Mesenchymal stem cell (in vitro differentiated cells and primary cell): ENCODE data around the gene TPTE.
"Not testable (repeated sequence)": the region's sequence is repeated elsewhere in the genome, so short reads cannot be mapped to it uniquely, and the experiment has no call there.

ENCODE experiments used
- DNase-seq: peaks from one replicate; pipeline ENCODE4 v3.0.0-alpha.2; 2013
- H2AFZ ChIP-seq: one replicate; pipeline ENCODE4 v1.6.1; 2013; ENCODE audit warnings: low read depth, mild to moderate bottlenecking, control low read depth, inconsistent platforms, low read length, moderate library complexity
- H2AK5ac ChIP-seq: 2 replicates; pipeline ENCODE4 v1.6.1; 2013; ENCODE audit warnings: low read length, moderate library complexity, mild to moderate bottlenecking, inconsistent platforms; ENCODE audit not compliant: severe bottlenecking
- H2BK120ac ChIP-seq: one replicate; pipeline ENCODE4 v1.6.1; 2013; ENCODE audit warnings: low read depth, mild to moderate bottlenecking, inconsistent platforms, low read length, moderate library complexity
- H2BK12ac ChIP-seq, 2 experiments: one replicate each; pipeline ENCODE4 v1.6.1; 2013; ENCODE audit warnings: inconsistent platforms in 2 of 2, low read length in 2 of 2, mild to moderate bottlenecking in 2 of 2, moderate library complexity in 2 of 2, control low read depth in 1 of 2
- H2BK15ac ChIP-seq: one replicate; pipeline ENCODE4 v1.6.1; 2013; ENCODE audit warnings: mild to moderate bottlenecking, low read depth, inconsistent platforms; ENCODE audit not compliant: poor library complexity, severe bottlenecking
- H2BK5ac ChIP-seq: 2 replicates; pipeline ENCODE4 v1.6.1; 2013; ENCODE audit warnings: low read depth, mild to moderate bottlenecking, low read length, control low read depth, inconsistent platforms; ENCODE audit not compliant: poor library complexity, severe bottlenecking
- H3K14ac ChIP-seq, 2 experiments: one replicate each; pipeline ENCODE4 v1.6.1; 2013; ENCODE audit warnings: inconsistent platforms in 2 of 2, low read length in 2 of 2, control low read depth in 1 of 2, mild to moderate bottlenecking in 1 of 2, moderate library complexity in 1 of 2
- H3K18ac ChIP-seq, 2 experiments: one replicate each; pipeline ENCODE4 v1.6.1; 2013; ENCODE audit warnings: inconsistent platforms in 2 of 2, low read length in 2 of 2, control low read depth in 1 of 2, low read depth in 1 of 2, mild to moderate bottlenecking in 1 of 2
- H3K23ac ChIP-seq, 2 experiments: one replicate each; pipeline ENCODE4 v1.6.1; 2013; ENCODE audit warnings: inconsistent platforms in 2 of 2, low read length in 2 of 2, mild to moderate bottlenecking in 2 of 2, moderate library complexity in 2 of 2, control low read depth in 1 of 2
- H3K27ac ChIP-seq: 2 replicates; pipeline ENCODE4 v1.5.1; 2013; ENCODE audit warnings: mild to moderate bottlenecking, moderate library complexity, low read length, control low read depth, inconsistent platforms; ENCODE audit not compliant: poor library complexity, severe bottlenecking
- H3K27me3 ChIP-seq, 2 experiments: 2 replicates each; pipeline versions ENCODE4 v1.6.1 to v1.7.0; 2013; ENCODE audit warnings: low read length in 2 of 2, mild to moderate bottlenecking in 2 of 2, moderate library complexity in 2 of 2, control low read depth in 1 of 2, inconsistent platforms in 1 of 2; ENCODE audit not compliant: control insufficient read depth in 1 of 2, insufficient read depth in 1 of 2
- H3K36me3 ChIP-seq, 2 experiments: 2 replicates each; pipeline versions ENCODE4 v1.6.1 to v1.7.0; 2013; ENCODE audit warnings: low read length in 2 of 2, control low read depth in 1 of 2, inconsistent platforms in 1 of 2, low read depth in 1 of 2, mild to moderate bottlenecking in 1 of 2; ENCODE audit not compliant: insufficient read depth in 2 of 2, control insufficient read depth in 1 of 2
- H3K4ac ChIP-seq, 2 experiments: one replicate each; pipeline ENCODE4 v1.6.1; 2013; ENCODE audit warnings: inconsistent platforms in 2 of 2, low read length in 2 of 2, mild to moderate bottlenecking in 2 of 2, moderate library complexity in 2 of 2, control low read depth in 1 of 2, low read depth in 1 of 2
- H3K4me1 ChIP-seq: 2 replicates; pipeline ENCODE4 v1.6.1; 2013; ENCODE audit warnings: low read depth, low read length, control low read depth; ENCODE audit not compliant: control insufficient read depth, insufficient read depth
- H3K4me2 ChIP-seq: 2 replicates; pipeline ENCODE4 v1.6.1; 2013; ENCODE audit warnings: low read length, mild to moderate bottlenecking, inconsistent platforms; ENCODE audit not compliant: poor library complexity, severe bottlenecking
- H3K4me3 ChIP-seq, 2 experiments: 2 replicates each; pipeline versions ENCODE4 v1.5.1 to v1.7.0; 2013; ENCODE audit warnings: low read length in 2 of 2, mild to moderate bottlenecking in 2 of 2, control low read depth in 1 of 2, low read depth in 1 of 2; ENCODE audit not compliant: insufficient read depth in 1 of 2
- H3K79me1 ChIP-seq: replicated peaks from 2 replicates; pipeline ENCODE4 v1.6.1; 2013; ENCODE audit warnings: mild to moderate bottlenecking, control low read depth, low read length, inconsistent platforms; ENCODE audit not compliant: poor library complexity, severe bottlenecking
- H3K9ac ChIP-seq: 2 replicates; pipeline ENCODE4 v1.7.0; 2013; ENCODE audit warnings: mild to moderate bottlenecking, low read length, moderate library complexity
- H3K9me3 ChIP-seq: 2 replicates; pipeline ENCODE4 v1.7.0; 2013; ENCODE audit warnings: mild to moderate bottlenecking, low read length; ENCODE audit not compliant: control insufficient read depth
- H4K8ac ChIP-seq: one replicate; pipeline ENCODE4 v1.6.1; 2013; ENCODE audit warnings: inconsistent platforms, mild to moderate bottlenecking, low read length, moderate library complexity
- H4K91ac ChIP-seq: one replicate; pipeline ENCODE4 v1.6.1; 2013; ENCODE audit warnings: mild to moderate bottlenecking, low read length, inconsistent platforms
- WGBS: methylation state at CpG from one replicate; pipeline ENCODE4 v1.1.7; 2013; ENCODE audit warnings: mixed read lengths; 5-methylcytosine and 5-hydroxymethylcytosine counted together

Gene TPTE

DNA sequence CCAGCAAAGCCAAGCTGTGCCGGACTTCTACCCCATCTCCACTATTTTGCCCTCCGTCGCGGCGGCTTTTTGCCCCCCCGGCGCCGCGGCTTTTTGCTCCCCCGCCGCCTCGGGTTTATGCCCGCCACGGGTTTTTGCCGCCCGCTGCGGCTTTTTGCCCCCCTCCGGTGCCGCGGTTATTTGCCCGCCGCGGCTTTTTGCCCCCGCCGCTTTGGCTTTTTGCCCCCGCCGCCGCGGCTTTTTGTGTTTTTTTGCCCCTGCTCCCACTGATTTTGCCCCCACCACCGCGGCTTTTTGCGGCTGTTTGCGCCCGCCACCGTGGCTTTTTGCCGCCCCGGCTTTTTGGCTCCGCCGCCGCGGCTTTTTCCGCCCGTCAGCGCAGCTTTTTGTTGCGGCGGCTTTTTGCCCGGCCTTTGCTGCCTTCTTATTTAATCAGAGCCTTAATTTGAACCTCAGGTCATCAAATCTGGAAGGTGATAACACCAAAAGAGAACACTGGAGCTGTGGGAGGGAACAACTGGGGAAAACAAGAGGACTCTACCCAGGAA lies 106.0 kb downstream of the TPTE start:
- no peak overlapping the region for H3K4ac ChIP-seq
- no peak overlapping the region for H2BK5ac ChIP-seq
- no peaks in the 10 kb centered on the region for H3K36me3 ChIP-seq
- WGBS, result 85% methylated on average over 47 of the region's 47 CpGs
- no peak overlapping the region for H2BK12ac ChIP-seq
- H3K27ac ChIP-seq, result no peak overlapping the region
- no peak overlapping the region for H3K14ac ChIP-seq
- no peak overlapping the region for H2AFZ ChIP-seq
- DNase-seq, result no peak
- H3K27me3 ChIP-seq, result no peaks in the 10 kb centered on the region
- H3K4me1 ChIP-seq, result no peaks in the 10 kb centered on the region
- H3K4me3 ChIP-seq, result no peak overlapping the region
- H3K23ac ChIP-seq, result no peak overlapping the region
- H3K18ac ChIP-seq, result no peak overlapping the region
- H3K79me1 ChIP-seq, result no peaks in the 10 kb centered on the region
- H2BK120ac ChIP-seq, result no peak overlapping the region
- H4K8ac ChIP-seq, result no peak overlapping the region
- no peak overlapping the region for H3K4me2 ChIP-seq
- peaks cover 11% of the 10 kb centered on the region for H3K9me3 ChIP-seq
- H4K91ac ChIP-seq, result no peak overlapping the region
- no peak overlapping the region for H2AK5ac ChIP-seq
- no peak overlapping the region for H3K9ac ChIP-seq
- no peak overlapping the region for H2BK15ac ChIP-seq

GRCh38 chr21:10629239-10629638 lies 107.9 kb downstream of the TPTE start:
- not testable (repeated sequence) for H3K79me1 ChIP-seq, H3K9ac ChIP-seq, H2BK15ac ChIP-seq, H2AFZ ChIP-seq, H3K36me3 ChIP-seq, H4K91ac ChIP-seq, H3K4me3 ChIP-seq, H4K8ac ChIP-seq, H3K27ac ChIP-seq, H3K27me3 ChIP-seq, H3K23ac ChIP-seq, H3K4ac ChIP-seq, H3K18ac ChIP-seq, H2BK5ac ChIP-seq, DNase-seq, H2AK5ac ChIP-seq, H3K4me1 ChIP-seq, H3K4me2 ChIP-seq, H2BK12ac ChIP-seq, H3K14ac ChIP-seq, H2BK120ac ChIP-seq
- WGBS, result 100% methylated on average over 3 of the region's 3 CpGs
- peaks cover 11% of the 10 kb centered on the region for H3K9me3 ChIP-seq

- H2BK120ac ChIP-seq, H3K4ac ChIP-seq, H3K4me2 ChIP-seq, H3K27me3 ChIP-seq, H2AK5ac ChIP-seq, H3K36me3 ChIP-seq, H2BK15ac ChIP-seq, H3K79me1 ChIP-seq, H4K8ac ChIP-seq, H3K23ac ChIP-seq, H3K14ac ChIP-seq, H2BK5ac ChIP-seq, H3K27ac ChIP-seq, H3K4me3 ChIP-seq, H3K9ac ChIP-seq, H3K18ac ChIP-seq, H2BK12ac ChIP-seq, H4K91ac ChIP-seq, H2AFZ ChIP-seq, DNase-seq, H3K4me1 ChIP-seq, H3K9me3 ChIP-seq: not testable (repeated sequence)
- 61% methylated on average over 6 of the region's 6 CpGs for WGBS
Observed at GRCh38 chr21:10630829-10631228, 109.4 kb downstream of the TPTE start.

GRCh38 chr21:10631316-10631715 lies 109.9 kb downstream of the TPTE start:
- H2AFZ ChIP-seq, H3K36me3 ChIP-seq, H2BK5ac ChIP-seq, H4K8ac ChIP-seq, H4K91ac ChIP-seq, H2BK15ac ChIP-seq, H3K27me3 ChIP-seq, H2AK5ac ChIP-seq, H3K9me3 ChIP-seq, H3K14ac ChIP-seq, H2BK12ac ChIP-seq, H3K23ac ChIP-seq, H3K79me1 ChIP-seq, H3K4me2 ChIP-seq, H3K4me1 ChIP-seq, DNase-seq, H3K18ac ChIP-seq, H3K4me3 ChIP-seq, H3K27ac ChIP-seq, H2BK120ac ChIP-seq, H3K4ac ChIP-seq, H3K9ac ChIP-seq: not testable (repeated sequence)
- WGBS, result 56% methylated on average over 5 of the region's 5 CpGs
